Smooth muscle cell (in vitro differentiated cells): ENCODE results near the gene C3orf62. TPM values are rescaled to one million over a fixed set of nuclear protein-coding genes. Genes with fewer than 3 reads are reported as not detected.

Experiments used
- DNase-seq: peaks from one replicate; lab custom pipeline; 2025; ENCODE audit not compliant: unreplicated experiment; lab: John Stamatoyannopoulos, UW
- H2AFZ ChIP-seq: fragments of 200-600 bp; sonication (generic); 2 replicates; pipeline ENCODE4 v1.6.0; 2016; ENCODE audit warnings: antibody characterized with exemption, low read depth, mild to moderate bottlenecking
- H3F3A ChIP-seq: fragments of 200-600 bp; sonication (generic); 2 replicates; pipeline ENCODE4 v1.6.0; 2017; ENCODE audit warnings: antibody characterized with exemption, low read depth
- H3K27ac ChIP-seq: fragments of 200-600 bp; sonication (generic); 2 replicates; pipeline ENCODE4 v1.5.1; 2016; ENCODE audit warnings: low read depth, mild to moderate bottlenecking
- H3K27me3 ChIP-seq: fragments of 200-600 bp; sonication (generic); 2 replicates; pipeline ENCODE4 v1.6.1; 2016; ENCODE audit warnings: low read depth, mild to moderate bottlenecking
- H3K36me3 ChIP-seq: fragments of 200-600 bp; sonication (generic); 2 replicates; pipeline ENCODE4 v1.5.1; 2016; ENCODE audit warnings: low read depth
- H3K4me1 ChIP-seq: fragments of 200-600 bp; sonication (generic); 2 replicates; pipeline ENCODE4 v1.5.1; 2016; ENCODE audit warnings: low read depth
- H3K4me2 ChIP-seq: fragments of 200-600 bp; sonication (generic); 2 replicates; pipeline ENCODE4 v1.6.0; 2016; ENCODE audit warnings: mild to moderate bottlenecking
- H3K4me3 ChIP-seq: fragments of 200-600 bp; sonication (generic); 2 replicates; pipeline ENCODE4 v1.5.1; 2016; ENCODE audit warnings: mild to moderate bottlenecking
- H3K79me2 ChIP-seq: fragments of 200-600 bp; sonication (generic); 2 replicates; pipeline ENCODE4 v1.6.0; 2016; ENCODE audit warnings: low read depth, mild to moderate bottlenecking
- H3K9ac ChIP-seq: fragments of 200-600 bp; sonication (generic); 2 replicates; pipeline ENCODE4 v1.6.0; 2016; ENCODE audit warnings: low read depth
- H3K9me3 ChIP-seq: fragments of 200-600 bp; sonication (generic); replicated peaks from 2 replicates; pipeline ENCODE4 v1.5.1; 2016; ENCODE audit warnings: low read depth
- H4K20me1 ChIP-seq: fragments of 200-600 bp; sonication (generic); 2 replicates; pipeline ENCODE4 v1.6.0; 2016; ENCODE audit warnings: low read depth
- WGBS: methylation state at CpG from one replicate; pipeline ENCODE4 v1.1.7; 2016; ENCODE audit warnings: low lambda C conversion rate; 5-methylcytosine and 5-hydroxymethylcytosine counted together
- polyA plus RNA-seq: library from polyadenylated mRNA; unstranded; fragments of >200 nt; fragmentation: Nextera tagmentation; extraction: Ambion mirVana; gene quantifications from 2 replicates; pipeline ENCODE4 v1.2.1, GENCODE V29; 2016
- total RNA-seq: library from RNA; depleted of rRNA; stranded (reverse); fragments of >200 nt; gene quantifications from 2 replicates; pipeline ENCODE4 v1.2.3, GENCODE V29; 2014
- TF ChIP-seq, protein P1 (sequence below): fragments of 200-600 bp; sonication (generic); IDR thresholded peaks from 2 replicates; pipeline ENCODE4 v1.5.1; 2017; ENCODE audit warnings: borderline replicate concordance, mild to moderate bottlenecking, antibody characterized with exemption; ENCODE audit not compliant: insufficient read depth, poor library complexity, severe bottlenecking

Gene C3orf62
- total and polyA plus RNA-seq, 2 experiments from 2014 or later: 1.6 TPM

GRCh38 chr3:49255718-49256511, 21.1 kb downstream of the C3orf62 start:
- DNase-seq: no peak
- Histone ChIP-seq H4K20me1 (no peaks in the 10 kb centered on the region), H3K9me3 (no peaks in the 10 kb centered on the region), H2AFZ (no peak overlapping the region), H3F3A (no peaks in the 10 kb centered on the region), H3K79me2 (no peaks in the 10 kb centered on the region), H3K4me3 (no peak overlapping the region), H3K4me2 (no peak overlapping the region), H3K27me3 (no peaks in the 10 kb centered on the region), H3K4me1 (no peaks in the 10 kb centered on the region), H3K9ac (no peak overlapping the region), H3K36me3 (no peaks in the 10 kb centered on the region), H3K27ac (no peak overlapping the region)
- 80% methylated on average over 6 of the region's 6 CpGs for WGBS
- TF ChIP-seq, protein P1, sequence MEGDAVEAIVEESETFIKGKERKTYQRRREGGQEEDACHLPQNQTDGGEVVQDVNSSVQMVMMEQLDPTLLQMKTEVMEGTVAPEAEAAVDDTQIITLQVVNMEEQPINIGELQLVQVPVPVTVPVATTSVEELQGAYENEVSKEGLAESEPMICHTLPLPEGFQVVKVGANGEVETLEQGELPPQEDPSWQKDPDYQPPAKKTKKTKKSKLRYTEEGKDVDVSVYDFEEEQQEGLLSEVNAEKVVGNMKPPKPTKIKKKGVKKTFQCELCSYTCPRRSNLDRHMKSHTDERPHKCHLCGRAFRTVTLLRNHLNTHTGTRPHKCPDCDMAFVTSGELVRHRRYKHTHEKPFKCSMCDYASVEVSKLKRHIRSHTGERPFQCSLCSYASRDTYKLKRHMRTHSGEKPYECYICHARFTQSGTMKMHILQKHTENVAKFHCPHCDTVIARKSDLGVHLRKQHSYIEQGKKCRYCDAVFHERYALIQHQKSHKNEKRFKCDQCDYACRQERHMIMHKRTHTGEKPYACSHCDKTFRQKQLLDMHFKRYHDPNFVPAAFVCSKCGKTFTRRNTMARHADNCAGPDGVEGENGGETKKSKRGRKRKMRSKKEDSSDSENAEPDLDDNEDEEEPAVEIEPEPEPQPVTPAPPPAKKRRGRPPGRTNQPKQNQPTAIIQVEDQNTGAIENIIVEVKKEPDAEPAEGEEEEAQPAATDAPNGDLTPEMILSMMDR: no peak

DNA sequence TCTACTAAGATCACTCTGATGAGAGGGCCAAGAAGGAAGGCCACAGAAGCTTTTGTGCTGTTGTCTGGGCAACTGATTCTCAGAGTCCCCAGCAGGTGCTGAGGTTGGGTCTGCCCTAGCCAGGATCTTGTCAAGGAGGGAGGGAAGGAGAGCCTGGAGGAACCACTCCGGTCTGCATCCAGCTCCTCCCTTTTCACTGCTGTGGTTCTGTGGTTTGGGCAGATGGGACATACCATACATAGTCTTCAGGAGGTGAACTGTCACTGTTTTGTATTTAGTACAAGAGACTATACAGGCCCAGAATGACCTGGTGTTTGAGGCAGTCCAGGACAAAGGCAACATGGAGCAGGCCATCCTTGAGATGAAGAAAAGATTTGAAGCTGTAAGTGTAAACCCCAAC, 21.9 kb downstream of the C3orf62 start:
- WGBS: 55% methylated on average over 1 of the region's 1 CpG
- H3K4me1 ChIP-seq: no peaks in the 10 kb centered on the region
- H3K9me3 ChIP-seq: no peaks in the 10 kb centered on the region
- no peaks in the 10 kb centered on the region for H3K27me3 ChIP-seq
- H3K79me2 ChIP-seq: no peaks in the 10 kb centered on the region
- no peaks in the 10 kb centered on the region for H3F3A ChIP-seq
- H3K27ac ChIP-seq: no peak overlapping the region
- TF ChIP-seq, protein P1: no peak
- no peak overlapping the region for H2AFZ ChIP-seq
- no peak overlapping the region for H3K4me2 ChIP-seq
- no peaks in the 10 kb centered on the region for H4K20me1 ChIP-seq
- H3K4me3 ChIP-seq: no peak overlapping the region
- H3K9ac ChIP-seq: no peak overlapping the region
- no peak for DNase-seq
- no peaks in the 10 kb centered on the region for H3K36me3 ChIP-seq

DNA sequence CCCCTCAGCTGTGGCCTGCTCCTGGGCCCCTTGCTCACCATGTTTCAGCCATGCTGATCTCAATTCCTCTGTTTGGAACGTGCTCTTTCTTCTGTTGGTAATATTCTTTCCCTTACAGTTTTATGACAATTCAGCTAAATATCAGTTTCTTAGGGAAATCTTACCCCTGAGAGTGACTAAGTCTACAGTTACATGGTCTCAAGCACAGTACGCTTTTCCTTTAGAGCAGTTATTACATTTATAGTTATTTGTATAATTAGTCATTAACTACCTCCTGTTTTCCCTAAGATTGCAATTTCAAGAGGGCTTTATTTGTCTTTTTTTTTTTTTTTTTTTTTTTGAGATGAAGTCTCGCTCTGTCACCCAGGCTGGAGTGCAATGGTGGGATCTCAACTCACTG, 23.5 kb downstream of the C3orf62 start:
- TF ChIP-seq, protein P1: no peak
- no peak overlapping the region for H3K4me3 ChIP-seq
- H3K9ac ChIP-seq: no peak overlapping the region
- DNase-seq: no peak
- no peak overlapping the region for H2AFZ ChIP-seq
- no peaks in the 10 kb centered on the region for H3K36me3 ChIP-seq
- H3K9me3 ChIP-seq: no peaks in the 10 kb centered on the region
- no peaks in the 10 kb centered on the region for H3F3A ChIP-seq
- WGBS: 93% methylated on average over 3 of the region's 3 CpGs
- no peaks in the 10 kb centered on the region for H3K27me3 ChIP-seq
- H3K79me2 ChIP-seq: no peaks in the 10 kb centered on the region
- no peak overlapping the region for H3K4me2 ChIP-seq
- H3K4me1 ChIP-seq: no peaks in the 10 kb centered on the region
- no peak overlapping the region for H3K27ac ChIP-seq
- H4K20me1 ChIP-seq: no peaks in the 10 kb centered on the region

GRCh38 chr3:49248840-49249227, 28.2 kb downstream of the C3orf62 start:
- no peaks in the 10 kb centered on the region for H3K27me3 ChIP-seq
- no peak for DNase-seq
- no peak overlapping the region for H3K4me3 ChIP-seq
- no peak overlapping the region for H2AFZ ChIP-seq
- H4K20me1 ChIP-seq: no peaks in the 10 kb centered on the region
- no peaks in the 10 kb centered on the region for H3K4me1 ChIP-seq
- H3K27ac ChIP-seq: peak overlapping the region; percentile 38
- H3K36me3 ChIP-seq: no peaks in the 10 kb centered on the region
- TF ChIP-seq, protein P1: no peak
- peak overlapping the region; percentile 9 for H3K4me2 ChIP-seq
- H3K79me2 ChIP-seq: no peaks in the 10 kb centered on the region
- H3F3A ChIP-seq: no peaks in the 10 kb centered on the region
- H3K9me3 ChIP-seq: no peaks in the 10 kb centered on the region
- H3K9ac ChIP-seq: no peak overlapping the region
